ENCODE data around the gene RGSL1. TPM values are rescaled to one million over a fixed set of nuclear protein-coding genes. Genes with fewer than 3 reads are reported as not detected.

RGSL1 gene
- total RNA-seq, 2 experiments from 2014 or later = not detected

DNA sequence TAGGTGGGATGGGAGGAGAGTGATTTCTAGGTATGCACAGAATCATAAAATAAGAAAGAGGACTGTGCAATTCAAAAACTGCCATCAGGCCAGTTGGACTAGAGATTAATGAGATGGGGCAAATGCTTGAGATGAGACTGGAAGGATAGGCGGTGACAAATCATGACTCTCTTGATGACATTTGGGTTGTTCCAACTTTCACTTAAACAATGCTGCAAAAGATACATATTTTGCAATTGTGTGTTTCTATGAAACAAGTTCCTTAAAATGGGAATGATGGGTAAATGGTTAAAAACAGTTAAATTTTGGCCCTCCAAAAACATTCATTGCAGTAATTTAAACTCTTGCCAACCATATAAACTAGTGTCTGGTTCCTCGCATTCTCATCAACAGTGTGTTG lies 84.0 kb downstream of the RGSL1 start:
- Histone ChIP-seq H3K27ac (ENCODE audit: low read depth, low read length, poor library complexity, severe bottlenecking) (no peak overlapping the region), H3K79me2 (ENCODE audit: insufficient read depth, low read depth, low read length) (no peaks in the 10 kb centered on the region), H3K4me1 (ENCODE audit: insufficient read depth, low read length, poor library complexity, severe bottlenecking) (no peaks in the 10 kb centered on the region), H3K9me3 (ENCODE audit: low read length) (no peaks in the 10 kb centered on the region), H3K4me2 (ENCODE audit: low read length) (no peak overlapping the region), H4K20me1 (ENCODE audit: insufficient read depth, low read length) (no peaks in the 10 kb centered on the region), H3K9me2 (ENCODE audit: insufficient read depth, low read length) (no peaks in the 10 kb centered on the region), H2AFZ (ENCODE audit: low read length) (no peak overlapping the region), H3K36me3 (ENCODE audit: insufficient read depth, low read length) (no peaks in the 10 kb centered on the region), H3K4me3 (ENCODE audit: low read depth, low read length, poor library complexity, severe bottlenecking) (no peak overlapping the region)
- intact Hi-C loops (cut with micrococcal nuclease; ENCODE audit: unreplicated experiment) = no loop called here
- ChIA-PET CTCF (ENCODE audit: unreplicated experiment) (no interaction called here), POLR2A (no interaction called here)
- no peak for DNase-seq (ENCODE audit: low spot score)
- BruUV-seq (replicated peaks) = no TSS peak
- TF ChIP-seq, protein P1, sequence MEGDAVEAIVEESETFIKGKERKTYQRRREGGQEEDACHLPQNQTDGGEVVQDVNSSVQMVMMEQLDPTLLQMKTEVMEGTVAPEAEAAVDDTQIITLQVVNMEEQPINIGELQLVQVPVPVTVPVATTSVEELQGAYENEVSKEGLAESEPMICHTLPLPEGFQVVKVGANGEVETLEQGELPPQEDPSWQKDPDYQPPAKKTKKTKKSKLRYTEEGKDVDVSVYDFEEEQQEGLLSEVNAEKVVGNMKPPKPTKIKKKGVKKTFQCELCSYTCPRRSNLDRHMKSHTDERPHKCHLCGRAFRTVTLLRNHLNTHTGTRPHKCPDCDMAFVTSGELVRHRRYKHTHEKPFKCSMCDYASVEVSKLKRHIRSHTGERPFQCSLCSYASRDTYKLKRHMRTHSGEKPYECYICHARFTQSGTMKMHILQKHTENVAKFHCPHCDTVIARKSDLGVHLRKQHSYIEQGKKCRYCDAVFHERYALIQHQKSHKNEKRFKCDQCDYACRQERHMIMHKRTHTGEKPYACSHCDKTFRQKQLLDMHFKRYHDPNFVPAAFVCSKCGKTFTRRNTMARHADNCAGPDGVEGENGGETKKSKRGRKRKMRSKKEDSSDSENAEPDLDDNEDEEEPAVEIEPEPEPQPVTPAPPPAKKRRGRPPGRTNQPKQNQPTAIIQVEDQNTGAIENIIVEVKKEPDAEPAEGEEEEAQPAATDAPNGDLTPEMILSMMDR (conservative IDR thresholded peaks at IDR 0.05; ENCODE audit: low read length) = no peak
- TF ChIP-seq EZH2phosphoT487 (IDR thresholded peaks at IDR 0.05; ENCODE audit: borderline replicate concordance, low read depth, low read length) = no peak

DNA sequence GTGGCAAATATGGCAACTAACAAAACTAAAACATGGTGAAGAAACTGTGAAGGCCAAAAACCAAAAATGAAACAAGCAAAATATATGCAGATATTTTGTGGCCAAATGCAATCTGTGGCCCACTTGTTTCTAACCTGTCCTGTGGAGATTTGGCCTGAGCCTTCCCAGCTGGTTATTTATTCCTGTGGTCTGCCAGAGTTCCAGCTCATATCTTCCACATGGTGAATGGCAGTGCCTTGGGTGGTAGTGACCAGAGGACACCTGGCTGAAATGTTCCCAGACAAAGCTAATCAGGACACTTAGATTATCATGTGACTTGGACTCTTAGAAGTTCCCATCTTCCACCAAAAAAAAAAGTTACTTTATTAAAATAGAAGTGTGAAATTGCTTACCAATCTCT lies 99.4 kb downstream of the RGSL1 start:
- no peaks in the 10 kb centered on the region for H3K9me2 ChIP-seq (ENCODE audit: insufficient read depth, low read length)
- ChIA-PET CTCF (ENCODE audit: unreplicated experiment) (no interaction called here), POLR2A (interaction anchor here (0.8 kb wide), 1 partner anchor 20 kb away, joined by 3 read pairs; no protein-coding TSS in a partner anchor)
- H3K36me3 ChIP-seq (ENCODE audit: insufficient read depth, low read length) = no peaks in the 10 kb centered on the region
- H2AFZ ChIP-seq (ENCODE audit: low read length) = no peak overlapping the region
- no peaks in the 10 kb centered on the region for H3K9me3 ChIP-seq (ENCODE audit: low read length)
- DNase-seq (ENCODE audit: low spot score) = no peak
- H3K79me2 ChIP-seq (ENCODE audit: insufficient read depth, low read depth, low read length) = no peaks in the 10 kb centered on the region
- H3K4me2 ChIP-seq (ENCODE audit: low read length) = no peak overlapping the region
- intact Hi-C loops (cut with micrococcal nuclease; ENCODE audit: unreplicated experiment) = no loop called here
- BruUV-seq (replicated peaks) = no TSS peak
- TF ChIP-seq EZH2phosphoT487 (IDR thresholded peaks at IDR 0.05; ENCODE audit: borderline replicate concordance, low read depth, low read length) = no peak
- TF ChIP-seq, protein P1 (conservative IDR thresholded peaks at IDR 0.05; ENCODE audit: low read length) = no peak
- no peak overlapping the region for H3K27ac ChIP-seq (ENCODE audit: low read depth, low read length, poor library complexity, severe bottlenecking)
- H4K20me1 ChIP-seq (ENCODE audit: insufficient read depth, low read length) = no peaks in the 10 kb centered on the region
- no peaks in the 10 kb centered on the region for H3K4me1 ChIP-seq (ENCODE audit: insufficient read depth, low read length, poor library complexity, severe bottlenecking)
- H3K4me3 ChIP-seq (ENCODE audit: low read depth, low read length, poor library complexity, severe bottlenecking) = no peak overlapping the region

DNA sequence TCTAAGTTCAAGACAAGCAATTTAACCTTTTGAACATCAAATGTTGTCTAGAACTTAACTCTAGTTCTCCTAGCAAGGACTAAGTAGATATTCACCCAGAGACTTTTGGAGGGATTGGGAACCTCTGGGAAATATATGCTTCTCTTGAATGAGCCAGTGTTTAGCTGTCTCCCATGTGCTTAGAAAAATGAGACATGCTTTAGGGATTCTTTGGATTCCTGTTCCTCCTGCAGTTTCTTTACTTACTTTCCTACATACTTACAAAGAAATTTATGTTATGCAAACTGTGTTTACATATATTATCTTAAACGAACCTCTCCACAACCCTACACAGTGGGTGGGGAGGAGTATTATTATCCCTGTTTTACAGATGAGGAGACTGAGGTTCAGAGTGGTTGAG lies 99.9 kb downstream of the RGSL1 start:
- H3K4me2 ChIP-seq (ENCODE audit: low read length) = no peak overlapping the region
- no peak for DNase-seq (ENCODE audit: low spot score)
- no TSS peak for BruUV-seq (replicated peaks)

More for the DNA sequence above, 99.9 kb downstream of the RGSL1 start:
- Histone ChIP-seq H4K20me1 (ENCODE audit: insufficient read depth, low read length) (no peaks in the 10 kb centered on the region), H3K79me2 (ENCODE audit: insufficient read depth, low read depth, low read length) (no peaks in the 10 kb centered on the region), H3K9me3 (ENCODE audit: low read length) (no peaks in the 10 kb centered on the region), H3K36me3 (ENCODE audit: insufficient read depth, low read length) (no peaks in the 10 kb centered on the region), H3K27ac (ENCODE audit: low read depth, low read length, poor library complexity, severe bottlenecking) (no peak overlapping the region), H3K4me1 (ENCODE audit: insufficient read depth, low read length, poor library complexity, severe bottlenecking) (no peaks in the 10 kb centered on the region), H2AFZ (ENCODE audit: low read length) (no peak overlapping the region), H3K9me2 (ENCODE audit: insufficient read depth, low read length) (no peaks in the 10 kb centered on the region), H3K4me3 (ENCODE audit: low read depth, low read length, poor library complexity, severe bottlenecking) (no peak overlapping the region)
- CTCF ChIA-PET (ENCODE audit: unreplicated experiment) = no interaction called here
- TF ChIP-seq, protein P1 (conservative IDR thresholded peaks at IDR 0.05; ENCODE audit: low read length) = no peak
- no peak for TF ChIP-seq EZH2phosphoT487 (IDR thresholded peaks at IDR 0.05; ENCODE audit: borderline replicate concordance, low read depth, low read length)
- intact Hi-C loops (cut with micrococcal nuclease; ENCODE audit: unreplicated experiment) = no loop called here
- POLR2A ChIA-PET = no interaction called here

Measured in OCI-LY7 (cell line).